HepG2 (cell line): ENCODE data around the gene ESYT1. TPM values are rescaled to one million over a fixed set of nuclear protein-coding genes. Genes with fewer than 3 reads are reported as not detected.

Experiments used
- ATF5 ChIP-seq: sonication (generic); formaldehyde crosslinking; IDR thresholded peaks from 2 replicates; pipeline ENCODE4 v1.4.0; 2020; ENCODE audit warnings: mild to moderate bottlenecking, low read depth, missing genetic modification reagents
- CC2D1A ChIP-seq: sonication (generic); formaldehyde crosslinking; IDR thresholded peaks from 2 replicates; pipeline ENCODE4 v1.8.1; 2023; ENCODE audit warnings: mild to moderate bottlenecking, missing genetic modification reagents
- DNMT3B ChIP-seq: conservative IDR thresholded peaks from 2 replicates; pipeline ENCODE4 v1.6.1; 2016; ENCODE audit warnings: missing biosample characterization, control low read depth
- DR1 ChIP-seq: sonication (generic); formaldehyde crosslinking; IDR thresholded peaks from 2 replicates; pipeline ENCODE4 v1.8.0; 2021; ENCODE audit warnings: mild to moderate bottlenecking, missing genetic modification reagents, inconsistent platforms
- ERF ChIP-seq: IDR thresholded peaks from 2 replicates; pipeline ENCODE4 v1.6.1; 2018; ENCODE audit warnings: missing biosample characterization, missing genetic modification reagents
- GATAD2A ChIP-seq: IDR thresholded peaks from 2 replicates; pipeline ENCODE4 v1.6.1; 2016
- HMG20A ChIP-seq: IDR thresholded peaks from 2 replicates; pipeline ENCODE4 v1.6.1; 2016; ENCODE audit warnings: borderline replicate concordance
- MAX ChIP-seq: IDR thresholded peaks from 2 replicates; pipeline ENCODE4 v1.6.1; 2012; ENCODE audit warnings: inconsistent platforms
- MIXL1 ChIP-seq: IDR thresholded peaks from 2 replicates; pipeline ENCODE4 v1.6.1; 2016
- NFATC3 ChIP-seq: sonication (generic); formaldehyde crosslinking; IDR thresholded peaks from 2 replicates; pipeline ENCODE4 v1.5.1; 2020; ENCODE audit warnings: mild to moderate bottlenecking, missing genetic modification reagents
- RFXANK ChIP-seq: IDR thresholded peaks from 2 replicates; pipeline ENCODE4 v1.6.1; 2016
- SALL1 ChIP-seq: sonication (generic); formaldehyde crosslinking; IDR thresholded peaks from 2 replicates; pipeline ENCODE4 v1.8.0; 2022; ENCODE audit warnings: mild to moderate bottlenecking, missing genetic modification reagents
- SMAD3 ChIP-seq: sonication (generic); formaldehyde crosslinking; IDR thresholded peaks from 2 replicates; pipeline ENCODE4 v1.4.0; 2020; ENCODE audit warnings: missing genetic modification reagents
- SP4 ChIP-seq: sonication (generic); formaldehyde crosslinking; IDR thresholded peaks from 2 replicates; pipeline ENCODE4 v1.8.1; 2023; ENCODE audit warnings: mild to moderate bottlenecking, missing genetic modification reagents
- TARDBP ChIP-seq: sonication (generic); formaldehyde crosslinking; IDR thresholded peaks from 2 replicates; pipeline ENCODE4 v1.8.0; 2022; ENCODE audit warnings: mild to moderate bottlenecking, missing genetic modification reagents
- TEAD3 ChIP-seq: optimal IDR thresholded peaks from 2 replicates; pipeline ENCODE3; 2016; ENCODE audit warnings: borderline replicate concordance
- ZBTB1 ChIP-seq: sonication (generic); formaldehyde crosslinking; IDR thresholded peaks from 2 replicates; pipeline ENCODE4 v1.4.0; 2020; ENCODE audit warnings: missing genetic modification reagents, borderline replicate concordance
- ZNF207 ChIP-seq: fragments of 450-650 bp; IDR thresholded peaks from 2 replicates; pipeline ENCODE4 v1.6.1; 2016; ENCODE audit warnings: antibody characterized with exemption, borderline replicate concordance
- ZNF3 ChIP-seq: IDR thresholded peaks from 2 replicates; pipeline ENCODE4 v1.7.0; 2017; ENCODE audit warnings: inconsistent platforms
- ZNF569 ChIP-seq: sonication (generic); formaldehyde crosslinking; IDR thresholded peaks from 2 replicates; pipeline ENCODE4 v1.5.0; 2020; ENCODE audit warnings: mild to moderate bottlenecking, missing genetic modification reagents, moderate library complexity, borderline replicate concordance
- ZNF607 ChIP-seq: sonication (generic); formaldehyde crosslinking; IDR thresholded peaks from 2 replicates; pipeline ENCODE4 v1.5.1; 2020; ENCODE audit warnings: missing genetic modification reagents, mild to moderate bottlenecking, borderline replicate concordance
- ZNF619 ChIP-seq: sonication (generic); formaldehyde crosslinking; IDR thresholded peaks from 2 replicates; pipeline ENCODE4 v1.4.0; 2020; ENCODE audit warnings: mild to moderate bottlenecking, missing genetic modification reagents
- ZNF75D ChIP-seq: sonication (generic); formaldehyde crosslinking; IDR thresholded peaks from 2 replicates; pipeline ENCODE4 v1.8.1; 2023; ENCODE audit warnings: missing genetic modification reagents, mild to moderate bottlenecking, borderline replicate concordance
- ZNF761 ChIP-seq: sonication (generic); formaldehyde crosslinking; conservative IDR thresholded peaks from 2 replicates; pipeline ENCODE4 v1.4.0; 2020; ENCODE audit warnings: mild to moderate bottlenecking, missing genetic modification reagents
- ZNF800 ChIP-seq: sonication (generic); formaldehyde crosslinking; IDR thresholded peaks from 2 replicates; pipeline ENCODE4 v1.4.0; 2020; ENCODE audit warnings: missing genetic modification reagents
- ZNF891 ChIP-seq: sonication (generic); formaldehyde crosslinking; IDR thresholded peaks from 2 replicates; pipeline ENCODE4 v1.5.0; 2020; ENCODE audit warnings: mild to moderate bottlenecking, missing genetic modification reagents
- ZSCAN9 ChIP-seq: IDR thresholded peaks from 2 replicates; pipeline ENCODE4 v1.6.1; 2016; ENCODE audit warnings: borderline replicate concordance
- polyA plus RNA-seq, 8 experiments: library from polyadenylated mRNA; depleted of rRNA in 3 of 8; stranded (reverse) in 7 of 8; unstranded in 1 of 8; fragments of >200 nt; fragmentation: Illumina TruSeq in 4 of 8; extraction: Trizol in 4 of 8; gene quantifications; 2 replicates each; pipeline versions ENCODE4 v1.2.1 to v1.2.3, GENCODE V29; 2011 to 2016; ENCODE audit warnings: low read depth in 4 of 8, missing spikeins in 1 of 8, mixed read lengths in 1 of 8; ENCODE audit not compliant: insufficient read depth in 1 of 8
- total RNA-seq, 5 experiments: library from RNA; depleted of rRNA; stranded (reverse); fragments of >200 nt; fragmentation: Illumina TruSeq; extraction: Trizol; gene quantifications; 2 replicates each; pipeline ENCODE4 v1.2.3, GENCODE V29; 2016; ENCODE audit warnings: low read depth in 1 of 5

The ESYT1 gene
- total and polyA plus RNA-seq, 2 of the 13 experiments (the other 11 are each of a cell fraction or from before 2014, with no cell fraction given), result 66.9 to 71.0 TPM

GRCh38 chr12:56116267-56117081 is 11.6 kb upstream of the ESYT1 start, which contains the start of gene RPL41 (continued):
- TF ChIP-seq ERF (CRISPR knock-in tag), result peak; percentile 82; the same call in 1 of the 2 replicates
- TF ChIP-seq ZNF569, result no peak
- peak; percentile 98 for TF ChIP-seq DR1 (CRISPR knock-in tag)
- no peak for TF ChIP-seq CC2D1A (CRISPR knock-in tag)
- peak; percentile 69; the same call in 1 of the 2 replicates for TF ChIP-seq RFXANK (CRISPR knock-in tag)
- peak; percentile 54 for TF ChIP-seq MIXL1 (CRISPR knock-in tag)
- TF ChIP-seq DNMT3B, result peak; percentile 82; the same call in 1 of the 2 replicates
- peak; percentile 70; the same call in 1 of the 2 replicates for TF ChIP-seq SMAD3 (CRISPR knock-in tag)
- peak; percentile 89; the same call in 1 of the 2 replicates for TF ChIP-seq ATF5 (CRISPR knock-in tag)
- TF ChIP-seq NFATC3, result no peak
- peak; percentile 84 for TF ChIP-seq MAX
- peak; percentile 80 for TF ChIP-seq SALL1 (CRISPR knock-in tag)
- peak; percentile 38; the same call in 1 of the 2 replicates for TF ChIP-seq GATAD2A
- TF ChIP-seq ZNF619 (CRISPR knock-in tag), result no peak; the same call in 1 of the 2 replicates
- TF ChIP-seq ZNF891, result 0 out of 2 replicates have a peak, but pooled peaks have one; percentile 66
- TF ChIP-seq SP4 (CRISPR knock-in tag), result peak; percentile 54; the same call in 1 of the 2 replicates
- TF ChIP-seq ZNF75D (CRISPR knock-in tag), result no peak
- no peak for TF ChIP-seq HMG20A
- peak; percentile 38; the same call in 1 of the 2 replicates for TF ChIP-seq ZBTB1 (CRISPR knock-in tag)
- peak; percentile 67; the same call in 1 of the 2 replicates for TF ChIP-seq ZNF800 (CRISPR knock-in tag)
- 0 out of 2 replicates have a peak, but pooled peaks have one; percentile 31 for TF ChIP-seq ZNF3 (CRISPR knock-in tag)
- no peak for TF ChIP-seq TEAD3 (CRISPR knock-in tag)
- no peak for TF ChIP-seq ZNF207
- peak; percentile 73 for TF ChIP-seq TARDBP
- no peak; the same call in 1 of the 2 replicates for TF ChIP-seq ZNF607 (CRISPR knock-in tag)
- 0 out of 2 replicates have a peak, but pooled peaks have one; percentile 74 for TF ChIP-seq ZSCAN9 (CRISPR knock-in tag)
- TF ChIP-seq ZNF761 (CRISPR knock-in tag), result peak; percentile 74; the same call in 1 of the 2 replicates
